ENCODE data around the gene MYO3B. TPM values are rescaled to one million over a fixed set of nuclear protein-coding genes. Genes with fewer than 3 reads are reported as not detected.
A peak's percentile ranks its signal among the peaks of the same experiment; 100 is the strongest.

MYO3B gene
- total RNA-seq, 1 donor from 2014 or later, result not detected

DNA sequence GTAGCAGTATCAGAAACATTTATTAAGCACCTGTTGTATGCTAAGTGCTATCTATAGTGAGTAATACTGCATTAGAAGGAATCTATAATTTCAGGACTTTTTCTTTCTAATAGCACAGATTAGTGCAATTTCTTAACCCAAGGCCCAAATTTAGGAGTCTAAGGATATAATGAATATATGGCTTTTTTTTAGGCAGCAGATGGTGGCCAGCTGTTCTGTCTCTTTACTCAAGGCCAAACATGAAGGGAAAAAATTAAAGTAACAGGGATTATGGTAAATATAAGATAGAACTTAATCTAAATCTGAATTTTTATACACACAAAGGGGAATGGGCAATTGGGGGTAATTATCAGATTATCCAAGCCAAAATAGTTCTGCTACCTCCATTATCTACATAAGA is 306.6 kb downstream of the MYO3B start:
- DNase-seq, result no peak

DNA sequence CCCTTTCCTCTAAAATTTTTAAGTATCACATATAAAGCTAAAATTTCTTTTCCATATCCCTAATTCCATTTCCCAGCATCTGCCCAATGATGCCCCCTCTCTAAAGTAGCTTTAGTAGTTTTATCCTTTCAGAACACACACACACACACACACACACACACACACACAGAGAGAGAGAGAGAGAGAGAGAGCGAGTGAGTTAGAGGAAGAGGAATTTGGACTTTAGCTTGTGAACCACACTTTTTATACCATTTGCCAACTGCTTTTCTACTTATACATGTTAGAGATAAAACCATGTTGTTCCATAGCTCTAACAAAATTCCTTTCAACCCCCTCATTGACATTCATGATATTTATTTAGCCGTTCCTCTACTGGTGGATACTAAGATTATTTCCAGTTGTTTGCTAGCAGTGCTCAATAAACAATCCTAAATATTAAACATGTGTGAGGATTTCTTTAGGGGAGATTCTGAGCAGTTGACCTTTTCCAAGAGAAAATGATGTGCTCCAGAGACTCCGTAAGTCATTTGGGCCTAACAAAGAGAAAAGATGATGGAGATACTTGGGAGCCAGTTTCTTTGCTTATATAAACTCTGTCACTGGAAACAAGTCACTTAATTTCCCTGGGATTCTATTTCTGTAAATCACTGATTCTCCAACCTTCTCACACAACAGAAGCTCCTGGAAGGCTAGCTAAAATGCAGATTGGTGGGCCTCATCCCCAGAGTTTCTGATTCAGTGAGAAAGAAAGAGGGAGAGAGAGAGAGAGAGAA is 307.5 kb downstream of the MYO3B start:
- DNase-seq, result no peak

DNA sequence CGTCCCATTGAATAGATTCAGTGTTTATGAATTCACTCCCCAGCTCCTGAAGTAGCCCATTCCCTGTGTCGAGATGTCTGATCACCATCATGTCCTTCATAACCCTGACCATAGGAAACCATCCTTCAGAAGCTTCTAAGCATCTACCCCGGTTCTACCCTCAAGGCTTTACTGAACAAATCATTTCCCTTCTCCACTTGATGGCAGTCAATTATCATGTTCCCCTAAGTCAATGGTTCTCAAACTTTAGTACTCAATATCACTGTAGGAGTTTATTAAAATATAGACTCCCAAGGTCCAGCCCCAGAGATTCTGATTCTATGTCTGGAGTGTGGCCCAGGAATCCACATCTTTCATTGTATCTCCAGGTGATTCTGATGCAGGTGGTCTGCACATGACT is 308.8 kb downstream of the MYO3B start:
- peak; percentile 48 for DNase-seq

DNA sequence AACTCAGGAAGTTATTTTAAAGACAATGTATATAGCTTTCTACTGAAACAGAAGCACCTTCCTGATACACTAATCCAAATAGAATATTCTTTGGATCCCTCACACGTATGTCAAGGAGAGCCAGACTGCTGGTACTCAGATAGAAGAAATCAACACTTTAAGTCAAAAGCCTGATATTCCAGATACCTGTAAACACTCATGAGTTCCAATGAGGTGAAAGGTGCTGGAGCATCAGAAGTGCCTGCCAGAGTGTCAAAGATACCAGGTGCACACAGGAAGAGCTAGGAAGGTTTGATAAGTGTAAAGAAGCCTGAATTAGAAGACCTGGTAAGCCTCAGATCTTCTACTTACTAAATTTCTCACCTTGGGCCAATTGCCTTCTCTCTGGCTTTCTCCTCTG is 310.9 kb downstream of the MYO3B start:
- no peak for DNase-seq

DNA sequence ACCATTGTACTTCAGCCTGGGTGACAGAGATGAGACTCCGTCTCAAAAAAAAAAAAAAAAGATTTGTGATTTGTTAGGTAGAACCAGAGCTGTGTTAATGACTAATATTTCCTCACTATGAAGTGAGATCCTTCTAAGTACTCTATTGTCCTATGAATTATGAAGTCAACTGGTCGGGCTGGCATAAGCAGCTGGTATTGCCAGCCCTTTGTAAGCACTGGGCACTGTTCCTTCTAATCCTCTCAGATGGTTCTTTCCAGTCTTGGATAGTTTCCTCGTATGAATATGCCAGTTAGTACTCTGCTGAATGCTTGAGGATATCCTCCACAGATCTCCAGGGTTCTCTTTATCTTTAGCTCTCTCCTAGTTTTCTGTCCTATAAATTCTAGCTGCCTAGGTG is 314.1 kb downstream of the MYO3B start:
- no peak for DNase-seq

DNA sequence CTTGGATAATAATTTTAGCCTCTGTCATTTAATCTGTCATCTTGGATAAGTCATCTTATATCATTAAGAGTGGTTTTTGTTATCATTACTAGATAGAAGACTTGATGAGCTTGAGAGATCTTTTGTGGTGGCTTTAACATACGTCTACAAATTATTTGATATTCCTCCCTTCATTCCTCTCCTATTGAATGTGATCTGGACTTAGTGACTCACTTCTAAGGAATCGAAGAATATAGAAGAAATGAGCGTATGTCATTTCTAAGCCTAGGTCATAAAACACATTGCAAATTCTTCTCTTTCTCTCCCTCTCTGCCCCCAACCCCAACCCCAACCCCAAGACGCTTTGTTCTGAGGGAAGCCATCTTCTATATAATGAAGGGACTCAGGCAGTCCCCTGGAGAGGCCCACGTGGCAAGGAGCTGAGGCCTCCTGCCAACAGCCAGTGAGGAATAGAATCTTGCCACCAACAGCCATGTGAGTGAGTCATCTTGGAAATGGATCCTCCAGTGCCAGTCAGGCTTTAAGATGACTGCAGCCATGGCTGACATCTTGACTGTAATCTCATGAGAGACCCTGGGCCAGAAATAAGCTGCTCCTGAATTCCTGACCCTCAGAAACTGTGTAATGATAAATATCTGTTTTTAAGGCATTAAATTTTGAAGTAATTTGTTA is 315.6 kb downstream of the MYO3B start:
- DNase-seq, result no peak

DNA sequence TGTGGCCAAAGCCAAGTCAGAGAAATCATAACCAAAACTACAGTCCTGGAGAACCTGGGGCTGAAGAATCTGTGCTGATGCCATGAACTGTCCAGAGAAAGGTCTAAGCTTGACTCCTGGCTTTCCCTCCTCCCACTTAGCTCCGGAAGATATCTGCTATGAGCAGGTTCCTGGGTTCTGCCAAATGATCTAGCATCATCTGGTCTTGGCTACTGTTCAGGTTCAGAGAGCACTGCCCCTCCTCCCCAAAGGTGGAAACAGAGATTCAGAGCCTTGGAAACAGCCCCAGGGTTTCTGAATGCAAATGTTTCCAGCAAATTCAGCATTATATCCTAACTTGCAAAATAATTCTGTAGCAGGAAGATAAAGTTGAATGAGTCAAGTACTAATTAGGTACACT is 317.9 kb downstream of the MYO3B start:
- no peak for DNase-seq

DNA sequence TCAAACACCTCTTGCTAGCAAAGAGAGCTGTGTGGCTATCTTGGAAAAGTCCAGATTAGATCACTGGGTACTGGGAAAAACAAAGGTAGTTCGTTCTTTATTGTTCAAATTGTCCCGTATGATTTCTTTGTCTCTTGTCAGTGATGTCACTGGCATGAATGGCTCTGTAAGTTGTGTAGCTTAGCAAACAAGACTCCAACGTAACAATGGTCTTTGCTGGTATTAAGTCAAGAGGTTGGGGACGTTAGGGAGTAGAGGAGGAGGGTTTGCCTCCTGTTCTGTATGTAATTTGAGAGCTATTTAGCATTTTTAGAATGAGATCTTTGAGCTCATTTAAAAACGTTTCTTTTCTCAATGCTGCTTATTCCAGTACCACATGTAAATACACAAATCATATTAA is 320.7 kb downstream of the MYO3B start:
- DNase-seq, result no peak

DNA sequence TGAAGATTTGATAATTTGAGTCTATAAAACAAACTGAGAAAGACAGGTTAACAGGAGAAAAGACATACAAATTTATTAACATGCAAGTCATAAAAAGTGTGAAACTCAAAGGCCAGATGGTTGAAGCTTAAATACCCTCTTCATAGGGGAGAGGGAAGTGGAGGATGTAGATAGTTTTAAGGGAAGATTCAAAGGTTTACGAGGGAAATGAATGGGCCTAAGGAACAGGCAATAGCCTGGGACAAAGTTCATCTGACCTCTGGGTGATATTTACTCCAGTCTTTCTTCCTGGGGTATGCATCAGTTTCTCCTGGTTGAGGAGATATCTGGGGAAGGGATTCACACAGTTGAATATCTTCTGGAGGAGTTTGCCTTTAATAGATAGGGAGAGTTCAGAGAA is 322.2 kb downstream of the MYO3B start:
- no peak for DNase-seq

DNA sequence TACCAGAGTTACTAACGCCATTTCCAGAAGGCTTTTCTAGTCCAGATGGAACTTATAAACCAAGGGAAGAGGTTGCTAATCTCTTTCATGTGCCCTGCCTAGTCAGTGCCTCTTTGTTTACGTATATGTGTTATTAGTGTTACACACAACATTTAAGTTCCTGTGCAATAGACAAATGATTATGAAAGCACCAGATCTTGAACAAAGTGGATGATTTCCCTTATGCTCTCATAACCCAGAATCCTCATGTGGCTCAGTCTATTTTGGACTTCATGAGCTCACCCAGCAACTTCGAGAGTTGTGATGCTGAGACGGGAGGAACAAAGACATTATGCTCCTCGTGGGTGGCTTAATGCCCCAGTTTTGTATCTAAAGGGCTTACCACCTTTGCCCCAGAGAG is 322.8 kb downstream of the MYO3B start:
- no peak for DNase-seq

DNA sequence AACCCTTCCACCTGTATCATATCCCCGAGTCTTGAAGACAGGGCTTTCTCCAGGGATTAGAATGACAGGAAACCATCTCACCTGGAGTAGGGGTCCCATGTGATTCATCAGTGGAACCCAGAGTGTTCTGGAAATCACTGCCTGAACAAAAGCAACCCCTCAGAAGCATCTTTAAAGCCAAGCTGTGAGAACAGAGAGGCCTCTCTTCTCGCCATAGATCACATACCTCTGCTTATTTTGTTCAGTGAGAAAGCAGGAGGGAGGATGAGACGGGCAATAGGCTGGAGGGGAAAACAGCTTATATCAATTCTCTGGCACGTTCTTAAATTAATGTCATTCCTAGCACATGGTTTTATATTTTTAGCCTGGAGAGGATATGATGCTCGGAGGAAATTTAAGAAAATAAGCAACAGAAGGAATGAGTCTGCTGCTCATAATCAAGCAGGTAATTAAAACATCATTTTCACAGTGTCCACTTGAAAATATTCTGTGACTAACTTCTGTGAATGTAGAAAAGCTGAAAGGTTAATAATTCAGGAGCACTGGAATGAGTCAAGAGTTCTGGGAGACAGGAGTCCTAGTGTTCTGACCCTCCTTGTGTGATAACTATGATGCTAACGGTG is 323.6 kb downstream of the MYO3B start:
- DNase-seq, result no peak

DNA sequence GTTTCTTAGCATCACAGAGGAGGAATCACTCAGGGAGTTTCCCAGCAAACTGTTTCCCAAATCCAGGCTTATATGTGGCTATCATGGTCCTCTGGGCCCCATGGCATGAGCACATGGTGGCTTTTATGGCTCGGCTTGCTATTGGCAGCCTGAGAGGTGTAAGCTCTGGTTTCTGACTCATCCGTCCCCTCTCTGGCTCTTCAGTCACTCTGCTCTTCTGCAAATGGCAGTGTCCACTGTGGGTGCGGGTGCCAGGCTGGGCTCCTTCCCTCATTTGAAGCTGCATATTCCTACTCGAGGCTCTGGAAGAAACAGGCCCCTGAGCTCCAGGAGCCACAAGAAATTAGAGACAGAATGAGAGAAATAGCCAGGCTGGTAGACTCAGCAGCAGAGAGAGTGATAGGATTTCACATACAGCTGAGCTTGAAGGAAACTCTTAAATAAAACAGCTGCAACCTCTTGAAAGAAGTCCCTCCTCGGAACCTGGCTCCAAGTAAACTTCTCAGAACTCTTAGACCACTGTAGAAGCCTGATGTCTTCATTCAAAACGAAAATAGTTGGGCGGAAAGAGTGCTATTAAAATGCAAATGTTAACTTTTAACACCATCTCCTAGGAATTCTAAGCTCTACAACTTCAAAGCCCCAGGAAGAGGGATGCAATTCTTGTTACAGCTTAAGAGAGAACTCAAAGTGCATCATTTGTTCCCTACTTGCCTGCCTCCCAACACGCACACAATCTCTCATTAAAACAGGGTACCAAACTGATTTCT is 324.6 kb downstream of the MYO3B start:
- DNase-seq, result no peak

DNA sequence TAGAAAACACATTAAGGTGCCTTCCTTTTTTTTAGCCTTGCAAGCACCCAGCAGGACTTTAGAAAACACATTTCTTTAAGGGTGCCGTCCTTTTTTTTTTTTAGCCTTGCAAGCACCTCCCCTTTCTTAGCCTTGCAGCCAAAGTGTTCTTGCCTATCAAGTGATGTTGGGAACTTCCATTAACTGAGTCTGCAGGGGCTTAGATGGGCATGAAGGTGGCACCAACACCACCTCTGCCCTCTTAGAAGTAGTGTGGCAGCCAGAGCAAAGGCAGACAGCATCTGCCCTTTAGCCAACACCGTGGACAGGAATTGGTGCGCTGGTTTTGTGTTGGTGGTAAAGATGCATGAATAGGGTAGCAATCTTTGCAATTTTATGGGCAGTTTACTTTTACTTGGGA is 325.6 kb downstream of the MYO3B start:
- peak; percentile 25 for DNase-seq

DNA sequence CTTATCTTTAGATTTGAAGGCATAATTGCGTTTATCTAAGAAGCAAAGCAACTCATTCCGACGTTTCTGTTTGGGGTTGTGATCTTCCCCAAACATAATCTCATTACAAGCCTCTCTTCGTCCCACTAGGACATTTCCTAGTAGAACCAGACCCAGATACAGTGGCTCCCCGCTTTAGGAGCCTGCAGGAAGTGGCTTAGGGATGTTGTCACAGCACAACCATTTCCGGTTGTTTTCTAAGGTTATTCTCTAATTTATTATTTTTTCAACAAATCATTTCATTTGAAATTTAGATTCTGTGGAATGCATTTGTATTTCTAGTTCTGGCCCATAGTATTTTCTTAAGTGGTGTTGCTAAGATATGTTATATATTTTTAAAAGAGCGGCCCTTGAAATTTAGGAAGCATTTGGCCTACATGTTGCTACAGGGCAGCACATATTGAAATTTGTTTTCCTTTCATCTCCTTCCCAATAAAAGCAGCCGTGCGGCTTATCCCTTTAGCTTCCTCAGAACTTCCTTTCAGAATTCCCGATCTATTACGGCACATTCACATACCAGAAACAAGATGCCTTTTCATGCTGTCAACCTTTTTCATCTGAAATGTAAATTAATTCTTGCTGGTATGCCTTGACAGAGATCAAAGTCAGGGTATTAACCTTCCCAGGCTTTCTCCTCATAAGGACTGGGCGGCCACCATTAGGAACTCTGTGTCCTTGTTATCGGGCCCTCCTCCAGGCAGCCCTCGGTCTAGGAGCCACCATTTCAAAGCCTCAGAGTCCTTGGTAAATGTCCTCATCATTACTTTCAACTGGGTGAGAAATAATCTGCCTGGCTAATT is 326.2 kb downstream of the MYO3B start:
- DNase-seq, result peak; percentile 73

DNA sequence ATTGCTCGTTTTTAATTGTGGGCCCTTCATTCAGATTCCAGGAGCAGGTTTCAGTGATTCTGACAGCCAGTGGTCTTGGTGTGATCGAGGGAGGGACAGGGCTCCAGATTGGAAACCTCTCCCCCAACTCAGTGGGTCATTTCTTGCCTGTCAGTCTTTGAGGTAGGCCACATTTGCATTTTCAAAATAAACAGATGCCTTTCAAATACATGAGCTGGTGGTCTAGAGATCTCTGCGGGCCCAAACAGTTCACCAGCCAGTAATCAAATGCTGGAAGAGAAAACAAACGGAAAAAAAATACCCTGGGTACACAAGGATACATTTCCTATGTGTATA is 326.8 kb downstream of the MYO3B start:
- DNase-seq, result peak; percentile 17

DNA sequence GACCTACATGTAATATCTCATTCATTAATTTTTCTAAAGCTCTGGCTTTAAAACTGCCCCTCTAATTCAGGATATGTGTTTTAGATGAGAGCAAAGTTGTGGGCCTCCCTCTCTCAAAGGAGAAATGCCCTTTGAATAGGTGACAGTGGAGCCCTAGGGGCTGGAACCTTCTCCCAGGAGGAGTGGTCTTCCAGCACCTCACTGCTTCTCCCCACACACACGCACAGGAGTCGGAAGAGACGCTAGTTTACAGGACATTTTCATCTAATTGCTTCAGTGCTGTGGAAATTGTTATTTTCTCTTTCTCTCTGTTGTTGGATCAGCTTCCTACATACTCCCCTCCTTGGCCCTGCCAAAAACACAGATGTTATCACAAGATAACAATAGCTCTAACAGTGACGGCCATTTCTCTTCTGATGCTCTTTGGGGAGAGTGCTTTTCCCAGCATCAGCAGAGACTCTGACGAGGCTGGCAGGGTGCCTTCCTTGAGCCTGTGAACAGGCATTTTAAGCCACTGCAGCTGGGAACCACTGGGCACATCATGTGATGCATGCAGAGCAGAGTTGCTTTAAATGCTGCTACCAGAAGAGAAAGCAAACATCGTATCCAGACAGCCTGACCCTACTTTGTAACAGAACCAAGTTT is 327.8 kb downstream of the MYO3B start:
- DNase-seq, result peak; percentile 47

DNA sequence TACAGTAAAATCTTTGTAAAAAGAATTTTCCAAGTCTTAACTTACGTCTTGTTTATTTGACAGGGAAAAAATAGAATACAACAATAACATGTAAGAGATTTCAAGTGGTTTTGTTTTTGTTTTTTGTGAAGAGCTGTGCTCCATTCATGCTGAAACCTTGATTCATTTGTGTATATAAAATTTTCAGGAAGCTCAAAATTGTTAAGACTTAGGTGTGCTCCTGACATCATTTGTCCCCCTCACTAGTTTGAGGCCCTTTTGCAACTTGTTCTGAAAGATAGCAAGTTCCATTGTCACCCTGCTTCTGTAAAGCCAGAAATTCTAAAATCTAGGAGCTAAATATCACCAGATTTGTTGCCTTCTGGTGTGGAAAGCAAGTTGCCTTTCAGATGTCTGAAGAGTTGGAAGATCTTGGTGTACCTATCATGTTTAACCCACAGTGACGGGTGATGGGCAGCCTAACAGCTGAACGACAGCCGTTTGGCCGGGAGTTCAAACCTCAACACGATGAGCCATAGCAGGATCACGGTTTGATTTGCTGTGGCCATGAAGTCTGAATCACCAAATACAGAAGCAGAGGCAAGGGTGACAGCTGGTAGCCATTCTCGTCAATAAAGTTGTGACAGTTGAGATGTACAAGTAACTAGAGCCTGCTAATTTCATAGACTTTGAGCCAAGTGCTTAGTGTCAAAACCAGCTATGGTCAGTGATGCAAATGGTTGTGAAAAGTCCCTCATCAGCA is 331.7 kb downstream of the MYO3B start:
- no peak for DNase-seq

DNA sequence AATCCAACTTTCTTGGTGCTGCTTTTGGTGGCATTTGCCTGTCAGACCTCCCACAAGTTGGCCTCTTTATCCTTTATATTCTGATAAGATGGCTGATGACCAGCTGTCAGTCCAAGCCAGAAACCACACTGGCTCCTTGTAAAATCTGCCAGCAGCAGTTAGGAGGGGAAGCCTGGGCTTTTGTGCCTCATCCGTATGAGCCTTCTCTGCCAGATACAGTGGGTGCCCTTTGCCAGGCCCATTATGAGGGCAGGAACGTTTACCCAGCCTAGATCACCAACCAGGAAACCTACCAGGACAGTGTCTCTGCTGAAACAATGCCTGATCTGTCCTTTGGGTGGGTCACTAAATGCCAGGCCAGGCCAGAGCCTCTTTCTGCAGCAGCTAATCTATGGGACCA is 334.3 kb downstream of the MYO3B start:
- no peak for DNase-seq

DNA sequence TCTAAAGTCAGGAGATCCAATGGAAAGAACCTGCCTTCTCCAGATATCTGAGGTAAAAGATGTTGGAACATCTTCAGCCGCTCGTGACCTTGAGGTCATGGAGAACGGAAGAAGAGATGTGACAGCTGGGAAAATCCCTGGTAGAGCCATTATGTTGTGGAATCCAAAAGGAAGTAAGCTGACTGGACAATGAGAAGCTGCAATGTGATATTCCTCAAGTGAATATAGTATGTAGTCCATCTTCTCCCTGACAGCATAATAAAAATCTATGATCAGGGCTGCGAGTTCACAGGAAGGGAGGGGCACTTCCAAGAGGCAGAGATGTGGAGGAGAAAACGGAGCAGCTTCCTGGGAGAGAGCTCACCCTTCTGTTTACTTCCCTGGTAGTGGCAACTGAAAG is 336.2 kb downstream of the MYO3B start:
- DNase-seq, result peak; percentile 26

DNA sequence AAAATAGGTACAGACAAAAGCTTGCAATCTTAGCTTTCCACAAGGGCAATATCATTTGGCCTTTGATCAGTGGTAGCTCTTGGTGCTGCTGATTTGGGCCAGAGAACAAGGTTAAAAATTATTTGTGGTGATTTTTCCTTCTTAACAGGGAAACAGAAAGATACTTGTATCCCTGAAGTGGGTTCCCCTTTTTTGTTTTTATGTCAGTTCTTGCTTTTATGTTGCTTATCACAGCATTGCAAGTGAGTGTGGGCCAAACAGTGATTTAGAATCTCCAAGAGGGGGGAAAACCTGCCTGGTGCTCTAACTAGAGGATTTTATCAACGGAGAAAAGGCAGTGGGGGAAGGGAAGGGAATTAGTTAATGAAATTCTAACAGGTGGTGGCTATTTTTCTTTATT is 339.6 kb downstream of the MYO3B start:
- no peak for DNase-seq

DNA sequence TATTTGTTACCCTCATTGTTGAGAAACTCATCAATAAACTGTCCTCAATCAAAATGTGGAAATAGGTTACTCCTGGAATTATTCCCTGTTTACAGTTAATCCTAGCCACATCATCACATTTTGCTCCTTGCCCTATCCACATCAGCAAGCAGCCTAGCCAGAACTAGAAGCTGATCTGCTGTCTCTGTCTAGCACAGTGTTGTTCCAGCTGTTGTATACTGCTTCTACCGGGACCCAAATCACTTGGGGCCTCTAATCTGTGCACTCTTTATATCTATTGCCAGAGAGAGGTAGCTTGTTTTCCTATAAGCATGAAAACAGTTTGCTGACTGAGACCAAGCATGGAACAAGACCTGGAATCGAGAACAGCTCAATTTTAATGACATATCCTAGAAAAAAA is 341.0 kb downstream of the MYO3B start:
- DNase-seq, result no peak
